Measurements from ENCODE around the gene PDE7B. TPM values are rescaled to one million over a fixed set of nuclear protein-coding genes. Genes with fewer than 3 reads are reported as not detected.
A peak's percentile ranks its signal among the peaks of the same experiment; 100 is the strongest.

Gene PDE7B
- total RNA-seq (2014; rRNA removed; shearing (Covaris generic)) = 7.0 and 7.1 TPM in 2 replicates
- polyA plus RNA-seq (2015; cell fraction: cytosol; rRNA removed) = 5.0 and 7.7 TPM in 2 replicates
- polyA plus RNA-seq (2015; cell fraction: nucleus; rRNA removed) = 5.4 and 6.3 TPM in 2 replicates

GRCh38 chr6:135851442-135852271, at the start of gene PDE7B:
Gene PDE7B, plus strand, starts transcription at chr6:135851701.
- peak; percentile 93 for DNase-seq (ENCODE audit: low read depth, low spot score)

GRCh38 chr6:135801755-135802465, 49.6 kb upstream of the PDE7B start:
- in situ Hi-C loops (cut with HindIII; ENCODE audit: low pct_unique_long_range_greater_than_20kb, low sequenced_read_pairs) = no loop called here
- DNase-seq (ENCODE audit: low read depth, low spot score) = no peak

More at GRCh38 chr6:135851442-135852271, at the start of gene PDE7B:
- in situ Hi-C loops (cut with HindIII; ENCODE audit: low pct_unique_long_range_greater_than_20kb, low sequenced_read_pairs) = no loop called here

- in situ Hi-C loops (cut with HindIII; ENCODE audit: low pct_unique_long_range_greater_than_20kb, low sequenced_read_pairs) = no loop called here
- no peak for DNase-seq (ENCODE audit: low read depth, low spot score)
Measured at GRCh38 chr6:135810486-135810885, 41.0 kb upstream of the PDE7B start.

- DNase-seq (ENCODE audit: low read depth, low spot score) = no peak
- in situ Hi-C loops (cut with HindIII; ENCODE audit: low pct_unique_long_range_greater_than_20kb, low sequenced_read_pairs) = no loop called here
Measured at GRCh38 chr6:135811170-135811569, 40.3 kb upstream of the PDE7B start.

- in situ Hi-C loops (cut with HindIII; ENCODE audit: low pct_unique_long_range_greater_than_20kb, low sequenced_read_pairs) = no loop called here
- peak; percentile 55 for DNase-seq (ENCODE audit: low read depth, low spot score)
Measured at GRCh38 chr6:135811644-135812526, 39.6 kb upstream of the PDE7B start.

- in situ Hi-C loops (cut with HindIII; ENCODE audit: low pct_unique_long_range_greater_than_20kb, low sequenced_read_pairs) = no loop called here
- no peak for DNase-seq (ENCODE audit: low read depth, low spot score)
Measured at GRCh38 chr6:135813401-135813800, 38.1 kb upstream of the PDE7B start.

- no peak for DNase-seq (ENCODE audit: low read depth, low spot score)
Measured at GRCh38 chr6:135814043-135814442, 37.5 kb upstream of the PDE7B start.

GRCh38 chr6:135815216-135815615, 36.3 kb upstream of the PDE7B start:
- in situ Hi-C loops (cut with HindIII; ENCODE audit: low pct_unique_long_range_greater_than_20kb, low sequenced_read_pairs) = no loop called here
- DNase-seq (ENCODE audit: low read depth, low spot score) = no peak

More at GRCh38 chr6:135814043-135814442, 37.5 kb upstream of the PDE7B start:
- in situ Hi-C loops (cut with HindIII; ENCODE audit: low pct_unique_long_range_greater_than_20kb, low sequenced_read_pairs) = no loop called here

- in situ Hi-C loops (cut with HindIII; ENCODE audit: low pct_unique_long_range_greater_than_20kb, low sequenced_read_pairs) = no loop called here
- DNase-seq (ENCODE audit: low read depth, low spot score) = no peak
Measured at GRCh38 chr6:135817035-135817434, 34.5 kb upstream of the PDE7B start.

GRCh38 chr6:135819665-135820064, 31.8 kb upstream of the PDE7B start:
- no peak for DNase-seq (ENCODE audit: low read depth, low spot score)
- in situ Hi-C loops (cut with HindIII; ENCODE audit: low pct_unique_long_range_greater_than_20kb, low sequenced_read_pairs) = no loop called here

GRCh38 chr6:135820340-135820739, 31.2 kb upstream of the PDE7B start:
- in situ Hi-C loops (cut with HindIII; ENCODE audit: low pct_unique_long_range_greater_than_20kb, low sequenced_read_pairs) = no loop called here
- no peak for DNase-seq (ENCODE audit: low read depth, low spot score)

GRCh38 chr6:135823851-135824250, 27.6 kb upstream of the PDE7B start:
- in situ Hi-C loops (cut with HindIII; ENCODE audit: low pct_unique_long_range_greater_than_20kb, low sequenced_read_pairs) = no loop called here
- DNase-seq (ENCODE audit: low read depth, low spot score) = no peak

- DNase-seq (ENCODE audit: low read depth, low spot score) = peak; percentile 22
- in situ Hi-C loops (cut with HindIII; ENCODE audit: low pct_unique_long_range_greater_than_20kb, low sequenced_read_pairs) = no loop called here
Measured at GRCh38 chr6:135826236-135826804, 25.2 kb upstream of the PDE7B start.

- DNase-seq (ENCODE audit: low read depth, low spot score) = no peak
- in situ Hi-C loops (cut with HindIII; ENCODE audit: low pct_unique_long_range_greater_than_20kb, low sequenced_read_pairs) = no loop called here
Measured at GRCh38 chr6:135828021-135828420, 23.5 kb upstream of the PDE7B start.

GRCh38 chr6:135830452-135830881, 21.0 kb upstream of the PDE7B start:
- in situ Hi-C loops (cut with HindIII; ENCODE audit: low pct_unique_long_range_greater_than_20kb, low sequenced_read_pairs) = no loop called here
- DNase-seq (ENCODE audit: low read depth, low spot score) = no peak

- DNase-seq (ENCODE audit: low read depth, low spot score) = no peak
- in situ Hi-C loops (cut with HindIII; ENCODE audit: low pct_unique_long_range_greater_than_20kb, low sequenced_read_pairs) = no loop called here
Measured at GRCh38 chr6:135831016-135831415, 20.5 kb upstream of the PDE7B start.

- in situ Hi-C loops (cut with HindIII; ENCODE audit: low pct_unique_long_range_greater_than_20kb, low sequenced_read_pairs) = no loop called here
Measured at GRCh38 chr6:135832166-135832565, 19.3 kb upstream of the PDE7B start.

More at GRCh38 chr6:135832166-135832565, 19.3 kb upstream of the PDE7B start:
- peak; percentile 2 for DNase-seq (ENCODE audit: low read depth, low spot score)
